NB4 (cell line): ENCODE measurements around the gene MROH7.

Experiments used
- CTCF ChIP-seq: IDR thresholded peaks from one replicate; pipeline ENCODE4 v1.5.1; 2012; ENCODE audit warnings: low read depth, low read length
- MAX ChIP-seq: IDR thresholded peaks from 2 replicates; pipeline ENCODE4 v1.6.1; 2011; ENCODE audit warnings: low read depth, low read length
- MYC ChIP-seq: IDR thresholded peaks from 2 replicates; pipeline ENCODE4 v1.6.1; 2011; ENCODE audit warnings: low read depth, low read length
- POLR2A ChIP-seq: IDR thresholded peaks from 2 replicates; pipeline ENCODE4 v1.6.1; 2011; ENCODE audit warnings: mild to moderate bottlenecking; ENCODE audit not compliant: insufficient read length; ENCODE audit errors: extremely low read depth

- no peak for TF ChIP-seq CTCF
- no peak for TF ChIP-seq POLR2A
- TF ChIP-seq MAX = no peak
- TF ChIP-seq MYC = no peak
These were observed 41.9 kb downstream of the MROH7 start for GRCh38 chr1:54683453-54683852.
